Measurements from ENCODE around the gene RLN3.
A peak's percentile ranks its signal among the peaks of the same experiment; 100 is the strongest.

RLN3 gene

DNA sequence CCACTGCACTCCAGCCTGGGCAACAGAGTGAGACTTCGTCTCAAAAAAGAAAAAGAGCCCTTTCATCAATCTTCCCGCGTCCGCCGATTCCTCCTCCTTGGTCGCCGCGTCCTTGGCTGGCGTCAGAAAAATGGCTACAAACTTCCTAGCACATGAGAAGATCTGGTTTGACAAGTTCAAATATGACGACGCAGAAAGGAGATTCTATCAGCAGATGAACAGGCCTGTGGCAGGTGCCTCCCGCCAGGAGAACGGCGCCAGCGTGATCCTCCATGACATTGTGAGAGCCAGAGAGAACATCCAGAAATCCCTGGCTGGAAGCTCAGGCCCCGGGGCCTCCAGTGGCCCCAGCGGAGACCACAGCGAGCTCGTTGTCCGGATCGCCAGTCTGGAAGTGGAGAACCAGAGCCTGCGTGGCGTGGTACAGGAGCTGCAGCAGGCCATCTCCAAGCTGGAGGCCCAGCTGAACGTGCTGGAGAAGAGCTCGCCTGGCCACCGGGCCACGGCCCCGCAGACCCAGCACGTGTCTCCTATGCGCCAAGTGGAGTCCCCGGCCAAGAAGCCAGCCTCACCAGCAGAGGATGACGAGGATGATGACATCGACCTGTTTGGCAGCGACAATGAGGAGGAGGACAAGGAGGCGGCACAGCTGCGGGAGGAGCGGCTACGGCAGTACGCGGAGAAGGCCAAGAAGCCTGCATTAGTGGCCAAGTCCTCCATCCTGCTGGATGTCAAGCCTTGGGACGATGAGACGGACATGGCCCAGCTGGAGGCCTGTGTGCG, 42.5 kb downstream of the RLN3 start:
- no peak overlapping the region for H3K27ac ChIP-seq
- DNase-seq, result no peak
- TF ChIP-seq CTCF (IDR thresholded peaks at IDR 0.05; ENCODE audit: low read depth, low read length, missing control alignments), result no peak
- no peaks in the 10 kb centered on the region for H3K27me3 ChIP-seq (replicated peaks)
- no peaks in the 10 kb centered on the region for H3K36me3 ChIP-seq (replicated peaks)
- in situ Hi-C loops (cut with HindIII; ENCODE audit: low pct_ligation_motif_present, low sequenced_read_pairs), result no loop called here
- H3K4me3 ChIP-seq (ENCODE audit: low read depth, low read length), result no peak overlapping the region

DNA sequence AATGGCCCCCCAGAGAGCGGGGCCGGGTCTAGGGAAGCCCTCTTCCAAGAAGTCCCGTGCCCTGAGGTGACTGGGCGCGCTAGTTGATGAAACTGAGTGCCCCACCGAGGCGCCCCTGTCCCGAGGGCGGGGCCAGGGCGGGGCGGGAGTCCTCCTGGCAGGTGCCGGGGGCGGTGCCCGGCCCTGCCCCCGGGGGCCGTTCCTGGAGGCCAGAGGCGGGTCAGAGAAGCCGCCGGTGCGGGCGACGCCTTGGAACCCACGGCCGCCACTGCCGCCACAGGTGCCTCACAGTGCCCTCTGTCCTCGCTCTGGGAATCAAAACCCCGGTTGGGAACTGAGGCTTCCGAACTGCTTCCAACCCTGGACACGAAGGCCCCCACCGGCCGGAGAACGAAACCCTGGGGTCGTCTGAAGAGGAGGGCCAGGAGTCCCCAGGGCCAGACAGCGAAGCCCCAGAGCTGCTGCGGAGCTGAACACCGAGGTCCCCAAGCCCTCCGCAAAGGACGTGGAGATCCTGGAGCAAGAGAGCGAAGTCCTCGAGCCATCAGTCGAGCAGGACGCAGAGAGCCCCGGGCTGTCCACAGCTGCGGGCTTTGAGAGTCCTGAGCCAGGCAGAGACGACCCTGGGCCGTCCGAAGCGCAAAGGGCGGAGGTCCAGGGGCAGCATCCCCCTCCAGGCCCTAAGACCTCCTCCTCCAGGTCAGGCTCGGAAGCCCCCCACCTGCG, 44.8 kb downstream of the RLN3 start, which contains the start of gene MISP3:
Gene MISP3 (plus strand): TSS at position 252 of the 726 bp plus-strand sequence. CDS start 524 bp downstream, outside the sequence.
- no peak within 1 kb of the TSS for H3K27ac ChIP-seq
- in situ Hi-C loops (cut with HindIII; ENCODE audit: low pct_ligation_motif_present, low sequenced_read_pairs), result no loop called here
- no peaks in the 10 kb centered on the region for H3K36me3 ChIP-seq (replicated peaks)
- no peak for DNase-seq
- H3K27me3 ChIP-seq (replicated peaks), result no peaks in the 10 kb centered on the region
- peak; percentile 16 for TF ChIP-seq CTCF (IDR thresholded peaks at IDR 0.05; ENCODE audit: low read depth, low read length, missing control alignments)
- H3K4me3 ChIP-seq (ENCODE audit: low read depth, low read length), result peak within 1 kb of the TSS; percentile 63

GRCh38 chr19:14073261-14073924, 45.4 kb downstream of the RLN3 start:
- H3K27me3 ChIP-seq (replicated peaks), result no peaks in the 10 kb centered on the region
- DNase-seq, result peak; percentile 59
- in situ Hi-C loops (cut with HindIII; ENCODE audit: low pct_ligation_motif_present, low sequenced_read_pairs), result no loop called here
- no peaks in the 10 kb centered on the region for H3K36me3 ChIP-seq (replicated peaks)
- H3K4me3 ChIP-seq (ENCODE audit: low read depth, low read length), result peak overlapping the region; percentile 63
- H3K27ac ChIP-seq, result no peak overlapping the region
- peak; percentile 21 for TF ChIP-seq CTCF (IDR thresholded peaks at IDR 0.05; ENCODE audit: low read depth, low read length, missing control alignments)

- Histone ChIP-seq H3K27ac (no peak overlapping the region), H3K27me3 (replicated peaks) (no peaks in the 10 kb centered on the region), H3K36me3 (replicated peaks) (no peaks in the 10 kb centered on the region), H3K4me3 (ENCODE audit: low read depth, low read length) (peak overlapping the region; percentile 63)
- in situ Hi-C loops (cut with HindIII; ENCODE audit: low pct_ligation_motif_present, low sequenced_read_pairs), result no loop called here
- DNase-seq, result no peak
- no peak for TF ChIP-seq CTCF (IDR thresholded peaks at IDR 0.05; ENCODE audit: low read depth, low read length, missing control alignments)
These were observed 46.2 kb downstream of the RLN3 start for GRCh38 chr19:14073925-14074838.

DNA sequence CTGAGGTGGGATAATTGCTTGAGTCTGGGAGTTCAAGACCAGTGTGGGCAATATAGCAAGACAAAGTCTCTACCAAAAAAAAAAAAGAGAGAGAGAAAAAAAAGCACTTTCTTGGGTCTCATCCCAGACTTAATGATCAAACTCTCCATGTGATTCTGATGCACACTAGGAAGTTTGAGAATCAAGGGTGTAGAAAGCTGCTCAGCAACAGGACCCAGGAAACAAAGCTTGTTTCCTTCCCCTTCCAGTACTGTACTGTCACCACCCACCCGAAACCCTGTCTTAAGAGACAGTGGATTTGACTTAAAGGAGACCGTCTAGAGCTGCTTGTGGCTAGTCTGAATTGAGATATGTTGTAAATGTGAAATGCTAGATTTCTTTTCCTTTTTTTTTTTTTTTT, 50.5 kb downstream of the RLN3 start:
- no peak for DNase-seq
- no peak overlapping the region for H3K27ac ChIP-seq
- H3K4me3 ChIP-seq (ENCODE audit: low read depth, low read length), result no peak overlapping the region
- H3K36me3 ChIP-seq (replicated peaks), result no peaks in the 10 kb centered on the region
- TF ChIP-seq CTCF (IDR thresholded peaks at IDR 0.05; ENCODE audit: low read depth, low read length, missing control alignments), result no peak
- in situ Hi-C loops (cut with HindIII; ENCODE audit: low pct_ligation_motif_present, low sequenced_read_pairs), result no loop called here
- H3K27me3 ChIP-seq (replicated peaks), result no peaks in the 10 kb centered on the region
